ENCODE data around the gene ZNF628.
A peak's percentile ranks its signal among the peaks of the same experiment; 100 is the strongest.

ZNF628 gene

GRCh38 chr19:55451163-55451964 is 25.1 kb upstream of the ZNF628 start:
- no peak for DNase-seq

DNA sequence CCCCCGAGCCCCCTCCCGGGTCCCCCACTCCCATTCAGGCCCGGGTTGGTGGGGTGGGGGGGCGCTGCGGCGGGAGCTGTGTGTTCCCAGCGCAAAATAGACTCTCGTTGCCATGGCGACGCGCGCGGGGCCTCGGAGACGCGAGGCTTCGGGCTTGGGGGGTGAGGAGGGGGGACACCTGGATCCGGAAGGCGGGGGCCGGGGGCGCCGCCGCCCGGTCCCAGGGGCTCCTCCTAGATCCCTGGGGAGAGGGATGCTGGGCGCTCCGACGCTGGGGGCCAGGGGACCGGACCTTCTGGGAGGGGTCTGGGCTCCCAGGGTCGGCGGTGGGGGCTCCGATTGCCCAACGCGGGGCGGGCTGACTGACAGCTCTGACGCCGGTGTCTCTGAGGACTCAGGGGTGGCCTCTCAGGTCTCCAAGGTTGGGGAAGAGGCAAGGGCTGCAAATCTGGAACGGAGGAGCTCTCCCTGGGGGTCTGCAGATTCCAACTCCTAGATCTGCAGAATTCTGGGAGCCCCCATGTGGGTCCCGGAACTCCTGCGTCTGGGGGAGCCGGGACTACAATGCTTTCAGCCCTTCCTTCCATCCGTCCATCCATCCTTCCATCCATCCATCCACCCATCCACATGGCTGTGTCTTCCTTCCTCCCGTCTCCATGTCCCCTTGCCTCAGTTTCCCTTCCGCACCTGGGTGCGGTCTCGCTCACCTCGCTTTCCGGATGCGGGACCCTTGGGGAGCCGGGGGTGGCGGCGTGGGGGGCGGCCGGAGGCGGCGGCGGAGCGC is 24.3 kb upstream of the ZNF628 start:
- DNase-seq, result no peak

GRCh38 chr19:55452749-55453346 is 23.6 kb upstream of the ZNF628 start:
- DNase-seq, result no peak

DNA sequence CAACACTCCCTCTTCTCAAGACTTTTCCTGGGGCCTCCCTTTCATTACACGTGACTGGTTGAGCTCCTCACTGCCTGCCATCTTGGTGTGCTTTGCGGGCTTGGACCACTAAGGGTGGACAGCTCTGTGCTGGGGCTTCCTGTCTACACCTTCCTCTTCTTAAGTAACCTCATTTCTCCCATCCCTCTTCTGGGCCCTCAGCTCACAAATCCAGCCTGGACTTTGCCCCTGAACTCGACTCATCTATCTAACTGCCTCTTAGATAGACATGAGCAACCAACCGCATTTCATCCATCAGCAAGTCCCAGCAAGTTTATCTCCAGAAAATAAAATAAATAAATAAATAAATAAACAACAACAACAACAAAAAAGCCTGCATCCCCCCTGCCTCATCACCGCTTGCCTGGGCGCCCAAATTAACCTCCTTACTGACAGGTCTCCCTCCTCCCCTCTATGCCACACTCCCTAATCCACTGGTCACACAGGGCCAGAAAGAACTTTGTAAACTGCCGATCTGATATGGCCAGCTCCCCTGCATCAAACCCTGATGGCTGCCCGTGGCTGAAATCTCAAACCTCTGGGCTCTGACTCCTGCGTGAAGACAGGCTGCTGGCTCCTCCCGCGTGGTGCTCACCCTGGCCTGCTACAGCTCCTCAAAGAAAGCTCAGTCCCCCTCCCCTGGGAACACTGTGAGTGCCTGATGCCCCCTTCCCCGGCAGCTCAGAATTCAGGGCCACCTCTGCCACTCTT is 22.7 kb upstream of the ZNF628 start:
- no peak for DNase-seq

GRCh38 chr19:55454787-55455243 is 21.6 kb upstream of the ZNF628 start:
- no peak for DNase-seq

GRCh38 chr19:55455576-55456235 is 20.7 kb upstream of the ZNF628 start:
- no peak for DNase-seq

- DNase-seq, result no peak
These were observed 20.1 kb upstream of the ZNF628 start for GRCh38 chr19:55456347-55456746.

- no peak for DNase-seq
These were observed 18.5 kb upstream of the ZNF628 start for GRCh38 chr19:55457683-55458457.

DNA sequence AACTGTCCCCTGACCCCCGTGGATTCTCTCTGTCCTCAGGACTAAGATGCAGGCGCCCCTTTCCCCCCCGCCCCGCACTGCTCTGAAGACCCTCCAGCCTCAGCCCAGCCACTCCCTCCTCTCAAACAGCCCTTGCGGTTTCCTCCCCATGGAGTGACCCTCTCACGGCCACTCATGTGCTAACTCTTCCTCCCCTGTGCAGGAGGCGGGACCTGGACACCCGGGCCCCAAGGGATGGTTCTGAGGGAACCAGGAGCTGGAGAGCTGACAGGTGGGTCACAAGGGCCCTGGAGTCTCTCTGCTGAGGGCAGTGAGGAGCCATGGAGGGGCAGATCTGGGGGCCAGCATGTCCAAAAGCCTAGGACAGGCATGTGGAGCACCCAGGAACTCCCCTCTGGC is 16.9 kb upstream of the ZNF628 start:
- DNase-seq, result no peak

DNA sequence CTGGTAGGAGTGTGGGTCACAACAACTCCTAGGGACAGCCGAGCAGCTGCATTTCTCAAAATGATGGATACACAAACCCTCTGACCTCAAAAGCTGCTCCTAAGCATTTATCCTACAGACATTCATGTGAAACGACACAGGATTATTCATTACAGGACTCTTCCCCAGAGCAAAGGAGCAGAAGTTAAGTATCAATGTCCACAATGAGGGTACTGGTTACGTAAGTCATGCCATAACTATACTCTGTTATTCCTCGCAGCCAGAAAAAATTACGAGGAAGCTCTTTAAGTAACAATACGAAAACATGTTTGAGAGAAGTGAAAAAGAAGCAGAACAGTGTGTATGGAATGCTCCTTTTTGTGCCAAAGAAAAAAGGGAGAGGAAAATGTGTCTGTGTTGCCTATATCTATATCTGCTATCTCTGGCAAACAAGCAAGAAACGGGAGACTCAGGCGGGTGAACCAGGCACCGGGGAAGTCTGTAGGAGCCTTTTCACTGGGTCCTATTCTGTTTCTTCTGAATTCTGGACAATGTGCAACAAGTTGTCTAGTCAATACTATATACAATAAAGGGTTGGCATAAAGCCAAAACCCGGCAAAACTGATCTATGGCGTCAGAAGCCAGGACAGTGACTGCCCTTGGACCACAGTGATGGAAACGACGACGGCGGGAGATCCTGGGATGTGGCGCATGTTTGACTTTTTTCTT is 16.3 kb upstream of the ZNF628 start:
- DNase-seq, result no peak

DNA sequence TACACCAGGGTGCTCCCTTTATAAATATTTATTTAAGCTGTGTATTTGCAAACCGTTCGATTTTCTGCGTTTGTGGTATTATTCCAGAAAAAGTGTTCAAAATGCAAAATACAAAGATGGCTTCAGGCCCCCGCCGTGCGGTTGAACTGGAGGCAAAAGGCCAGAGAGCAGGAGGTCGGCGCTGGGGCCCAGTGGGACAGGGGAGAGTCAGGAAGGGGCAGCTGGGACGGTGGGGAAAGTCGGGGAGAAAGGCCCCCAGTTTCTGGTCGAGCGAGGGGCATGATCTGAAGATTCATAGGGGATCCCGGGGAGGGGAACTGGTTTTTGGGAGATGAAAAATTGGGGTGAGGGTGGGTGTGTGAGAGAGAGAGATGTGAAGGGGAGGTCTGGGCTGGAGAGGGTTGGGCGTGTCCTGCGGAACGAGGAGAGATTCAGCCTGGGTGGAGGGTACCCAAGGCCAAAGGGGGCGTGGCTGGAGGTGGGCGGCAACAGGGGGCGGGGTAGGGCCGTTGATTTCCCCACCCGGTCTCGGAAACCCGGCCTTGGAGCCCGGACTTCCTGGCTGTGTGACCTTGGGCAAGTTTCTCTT is 15.7 kb upstream of the ZNF628 start:
- DNase-seq, result no peak

GRCh38 chr19:55461259-55461973 is 15.0 kb upstream of the ZNF628 start, which contains the start of gene ISOC2:
Gene ISOC2 (minus strand): TSS chr19:55461642. CDS start chr19:55456486, 5,156 bp downstream.
- DNase-seq, result peak; percentile 99

GRCh38 chr19:55461974-55462626 is 14.3 kb upstream of the ZNF628 start:
- DNase-seq, result no peak

DNA sequence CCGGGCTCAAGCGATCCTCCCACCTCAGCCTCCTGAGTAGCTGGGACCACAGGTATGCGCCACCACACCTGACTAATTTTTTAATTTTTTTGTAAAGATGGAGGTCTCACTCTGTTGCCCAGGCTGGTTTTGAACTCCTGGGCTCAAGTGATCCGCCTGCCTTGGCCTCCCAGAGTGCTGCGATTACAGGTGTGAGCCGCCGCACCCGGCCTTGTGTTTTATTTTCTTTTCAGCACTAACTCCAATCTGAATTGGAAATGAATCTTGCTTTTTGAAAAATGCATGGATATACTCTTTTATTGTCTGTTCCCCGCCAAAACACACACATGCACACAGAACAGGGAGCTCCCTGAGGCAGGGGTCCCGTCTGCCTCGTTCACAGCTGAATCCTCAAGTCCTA is 13.7 kb upstream of the ZNF628 start:
- no peak for DNase-seq

- no peak for DNase-seq
These were observed 12.8 kb upstream of the ZNF628 start for GRCh38 chr19:55463583-55464031.

DNA sequence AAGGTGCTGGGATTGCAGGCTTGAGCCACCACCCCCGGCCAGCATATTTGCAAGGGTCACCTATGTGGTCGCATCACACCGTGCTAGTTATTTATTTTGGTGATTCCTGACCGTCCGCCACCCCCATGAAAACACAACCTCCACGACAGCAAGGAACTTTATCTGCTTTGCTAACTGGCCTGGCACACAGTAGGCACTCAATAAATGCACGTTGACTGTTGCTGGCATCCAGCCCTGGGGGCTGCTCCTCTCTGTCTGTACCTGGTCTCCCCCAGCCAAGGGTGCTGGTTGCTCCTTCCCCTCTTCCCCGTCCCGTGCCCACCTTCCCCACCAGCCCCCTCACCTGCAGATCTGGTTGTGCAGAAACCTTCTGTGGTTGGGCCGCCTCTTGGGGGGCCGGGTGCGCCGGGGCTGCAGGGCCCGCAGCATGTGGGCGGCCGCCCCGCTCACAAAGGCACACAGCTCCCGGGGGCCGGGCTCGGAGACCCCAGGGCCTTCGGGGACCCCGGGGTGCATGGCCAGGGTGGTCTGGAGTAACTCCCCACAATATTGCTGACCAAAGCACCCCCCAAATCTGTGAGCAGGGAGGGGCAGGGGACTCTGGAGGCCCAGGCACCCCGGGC is 12.3 kb upstream of the ZNF628 start:
- no peak for DNase-seq

DNA sequence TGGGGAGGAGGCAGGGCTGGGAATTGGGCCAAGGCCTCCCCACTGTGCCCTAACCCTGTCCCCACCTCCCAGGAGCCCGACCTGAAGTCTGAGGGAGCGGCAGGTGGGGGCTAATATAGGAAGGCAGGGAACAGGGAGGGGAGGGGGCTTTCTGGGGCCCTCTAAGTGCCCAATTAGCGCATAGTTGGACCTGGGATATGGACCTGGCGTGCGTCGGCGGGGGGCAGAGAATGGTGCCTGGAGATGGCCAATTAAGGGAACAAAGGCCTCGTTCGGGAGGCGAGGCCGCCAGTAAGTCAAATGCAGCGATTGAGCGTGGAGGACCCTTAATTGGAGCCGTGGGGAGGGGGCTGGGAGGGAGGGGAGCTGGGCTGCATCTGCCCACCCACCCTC is 11.8 kb upstream of the ZNF628 start, which contains the start of gene C19orf85:
C19orf85 (minus strand) TSS at position 90 of the 393 bp plus-strand sequence. CDS start 197 bp downstream, outside the sequence.
- no peak for DNase-seq
